Measurements from ENCODE around the gene MYO9B. TPM values are rescaled to one million over a fixed set of nuclear protein-coding genes. Genes with fewer than 3 reads are reported as not detected.

Gene MYO9B
- total and polyA plus RNA-seq, 10 donors = 70.5 to 329 (median 256) TPM

- Histone ChIP-seq H3K9me3 (no peaks in the 10 kb centered on the region), H3K36me3 (peaks cover 0 to 48% (median 12%) of the 10 kb centered on the region in 6 donors), H3K4me1 (peaks cover 32 to 71% (median 45%) of the 10 kb centered on the region in 6 donors), H3K27ac (peak overlapping the region; percentile 81 to 97 (median 90)), H3K27me3 (replicated peaks in 1 of 7) (no peaks in the 10 kb centered on the region), H3K4me3 (peak overlapping the region; percentile 59 to 96 (median 90))
- DNase-seq = peak; percentile 81
- TF ChIP-seq POLR2AphosphoS5 (IDR thresholded peaks at IDR 0.05) = peak in 2 of 3 donors; percentile 5 to 18
- TF ChIP-seq, protein P1, sequence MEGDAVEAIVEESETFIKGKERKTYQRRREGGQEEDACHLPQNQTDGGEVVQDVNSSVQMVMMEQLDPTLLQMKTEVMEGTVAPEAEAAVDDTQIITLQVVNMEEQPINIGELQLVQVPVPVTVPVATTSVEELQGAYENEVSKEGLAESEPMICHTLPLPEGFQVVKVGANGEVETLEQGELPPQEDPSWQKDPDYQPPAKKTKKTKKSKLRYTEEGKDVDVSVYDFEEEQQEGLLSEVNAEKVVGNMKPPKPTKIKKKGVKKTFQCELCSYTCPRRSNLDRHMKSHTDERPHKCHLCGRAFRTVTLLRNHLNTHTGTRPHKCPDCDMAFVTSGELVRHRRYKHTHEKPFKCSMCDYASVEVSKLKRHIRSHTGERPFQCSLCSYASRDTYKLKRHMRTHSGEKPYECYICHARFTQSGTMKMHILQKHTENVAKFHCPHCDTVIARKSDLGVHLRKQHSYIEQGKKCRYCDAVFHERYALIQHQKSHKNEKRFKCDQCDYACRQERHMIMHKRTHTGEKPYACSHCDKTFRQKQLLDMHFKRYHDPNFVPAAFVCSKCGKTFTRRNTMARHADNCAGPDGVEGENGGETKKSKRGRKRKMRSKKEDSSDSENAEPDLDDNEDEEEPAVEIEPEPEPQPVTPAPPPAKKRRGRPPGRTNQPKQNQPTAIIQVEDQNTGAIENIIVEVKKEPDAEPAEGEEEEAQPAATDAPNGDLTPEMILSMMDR (IDR thresholded peaks at IDR 0.05 in 8 of 11, conservative IDR thresholded peaks at IDR 0.05 in 3 of 11) = no peak
- TF ChIP-seq POLR2A (IDR thresholded peaks at IDR 0.05) = no peak
- intact Hi-C loops (cut with DNase I; ENCODE audit: low total_unique reads) = no loop called here
- WGBS, 5 donors = 52 to 66% (median 56%) methylated on average over 12 to 18 of the region's 18 CpGs
Observed at GRCh38 chr19:17073869-17074633, 1.5 kb upstream of the MYO9B start.

- peaks cover 38 to 71% (median 51%) of the 10 kb centered on the region in 6 donors for H3K4me1 ChIP-seq
- WGBS, 5 donors = 8 to 25% (median 13%) methylated on average over 11 of the region's 11 CpGs
- TF ChIP-seq POLR2A (IDR thresholded peaks at IDR 0.05) (no peak), POLR2AphosphoS5 (IDR thresholded peaks at IDR 0.05) (no peak)
- TF ChIP-seq, protein P1 (IDR thresholded peaks at IDR 0.05 in 8 of 11, conservative IDR thresholded peaks at IDR 0.05 in 3 of 11) = no peak
- no peaks in the 10 kb centered on the region for H3K27me3 ChIP-seq (replicated peaks in 1 of 7)
- intact Hi-C loops (cut with DNase I; ENCODE audit: low total_unique reads) = loop anchor here (5.0 kb wide), 1 partner anchor 53 kb away; no protein-coding TSS in a partner anchor
- H3K27ac ChIP-seq = peak overlapping the region; percentile 81 to 97 (median 90)
- H3K4me3 ChIP-seq = peak overlapping the region; percentile 59 to 96 (median 90)
- no peaks in the 10 kb centered on the region for H3K9me3 ChIP-seq
- no peak for DNase-seq
- peaks cover 0 to 46% (median 11%) of the 10 kb centered on the region in 6 donors for H3K36me3 ChIP-seq
Observed at GRCh38 chr19:17074634-17075034, 943 bp upstream of the MYO9B start.

- peak overlapping the region; percentile 57 to 96 (median 86) for H3K4me3 ChIP-seq
- TF ChIP-seq POLR2AphosphoS5 (IDR thresholded peaks at IDR 0.05) (no peak), POLR2A (IDR thresholded peaks at IDR 0.05) (no peak)
- TF ChIP-seq, protein P1 (IDR thresholded peaks at IDR 0.05 in 8 of 11, conservative IDR thresholded peaks at IDR 0.05 in 3 of 11) = no peak
- peak; percentile 92 for DNase-seq
- no peaks in the 10 kb centered on the region for H3K9me3 ChIP-seq
- peak overlapping the region; percentile 75 to 97 (median 90) for H3K27ac ChIP-seq
- intact Hi-C loops (cut with DNase I; ENCODE audit: low total_unique reads) = loop anchor here (5.0 kb wide), 1 partner anchor 51 kb away; no protein-coding TSS in a partner anchor
- H3K36me3 ChIP-seq = peaks cover 0 to 36% (median 6%) of the 10 kb centered on the region in 6 donors
- H3K4me1 ChIP-seq = peaks cover 46 to 75% (median 65%) of the 10 kb centered on the region in 6 donors
- 0 to 1% (median 1%) methylated on average over 43 of the region's 43 CpGs for WGBS, 5 donors
- H3K27me3 ChIP-seq (replicated peaks in 1 of 7) = no peaks in the 10 kb centered on the region
Observed at GRCh38 chr19:17075864-17076542, 426 bp downstream of the MYO9B start.

Measured in spleen (tissue), 11 donors.